ENCODE results near the gene RIOK3.

DNA sequence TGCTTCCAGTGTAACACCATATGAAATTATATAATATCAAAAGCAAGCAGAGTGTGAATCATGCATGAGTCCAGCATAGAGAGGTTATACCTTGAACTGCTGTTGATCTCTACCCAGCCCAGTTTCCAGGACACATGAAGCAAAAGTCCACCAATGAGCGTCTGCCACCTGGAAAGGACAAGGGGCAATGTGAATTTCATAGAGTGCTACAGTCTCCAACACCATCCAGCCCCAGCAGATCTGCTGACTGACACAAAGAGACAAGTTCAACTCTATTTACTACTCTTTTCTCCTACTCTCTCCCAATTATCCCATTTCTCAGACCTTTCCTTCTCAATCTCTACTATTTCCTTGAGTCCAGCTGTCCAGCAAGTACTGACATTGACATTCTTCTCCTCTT, 31.8 kb upstream of the RIOK3 start:
- TF ChIP-seq, protein P1, sequence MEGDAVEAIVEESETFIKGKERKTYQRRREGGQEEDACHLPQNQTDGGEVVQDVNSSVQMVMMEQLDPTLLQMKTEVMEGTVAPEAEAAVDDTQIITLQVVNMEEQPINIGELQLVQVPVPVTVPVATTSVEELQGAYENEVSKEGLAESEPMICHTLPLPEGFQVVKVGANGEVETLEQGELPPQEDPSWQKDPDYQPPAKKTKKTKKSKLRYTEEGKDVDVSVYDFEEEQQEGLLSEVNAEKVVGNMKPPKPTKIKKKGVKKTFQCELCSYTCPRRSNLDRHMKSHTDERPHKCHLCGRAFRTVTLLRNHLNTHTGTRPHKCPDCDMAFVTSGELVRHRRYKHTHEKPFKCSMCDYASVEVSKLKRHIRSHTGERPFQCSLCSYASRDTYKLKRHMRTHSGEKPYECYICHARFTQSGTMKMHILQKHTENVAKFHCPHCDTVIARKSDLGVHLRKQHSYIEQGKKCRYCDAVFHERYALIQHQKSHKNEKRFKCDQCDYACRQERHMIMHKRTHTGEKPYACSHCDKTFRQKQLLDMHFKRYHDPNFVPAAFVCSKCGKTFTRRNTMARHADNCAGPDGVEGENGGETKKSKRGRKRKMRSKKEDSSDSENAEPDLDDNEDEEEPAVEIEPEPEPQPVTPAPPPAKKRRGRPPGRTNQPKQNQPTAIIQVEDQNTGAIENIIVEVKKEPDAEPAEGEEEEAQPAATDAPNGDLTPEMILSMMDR (IDR thresholded peaks at IDR 0.05; ENCODE audit: low read depth, low read length): no peak
- TF ChIP-seq EZH2phosphoT487 (IDR thresholded peaks at IDR 0.05; ENCODE audit: low read depth): no peak

All from OCI-LY3 (cell line).